CD4-positive, alpha-beta T cell treated with Interleukin-21 for 1 hour (primary cell): Measurements from ENCODE around the gene SLC25A38.
"Not testable (repeated sequence)": the region's sequence is repeated elsewhere in the genome, so short reads cannot be mapped to it uniquely, and the experiment has no call there.

Experiments
- DNase-seq: peaks from one replicate; pipeline ENCODE4 v3.0.0-alpha.2; 2020

Gene SLC25A38

GRCh38 chr3:39408493-39409372, 25.6 kb downstream of the SLC25A38 start:
- DNase-seq = peak; percentile 48

- no peak for DNase-seq
Measured at GRCh38 chr3:39409514-39410136, 26.5 kb downstream of the SLC25A38 start.

GRCh38 chr3:39410893-39411292, 27.7 kb downstream of the SLC25A38 start:
- DNase-seq = no peak

- no peak for DNase-seq
Measured at GRCh38 chr3:39412668-39413260, 29.6 kb downstream of the SLC25A38 start.

- no peak for DNase-seq
Measured at GRCh38 chr3:39413691-39414420, 30.7 kb downstream of the SLC25A38 start.

GRCh38 chr3:39414421-39414907, 31.3 kb downstream of the SLC25A38 start:
- DNase-seq = no peak

- DNase-seq = not testable (repeated sequence)
Measured at GRCh38 chr3:39415302-39415701, 32.1 kb downstream of the SLC25A38 start.

- no peak for DNase-seq
Measured at GRCh38 chr3:39415983-39416382, 32.8 kb downstream of the SLC25A38 start.

- not testable (repeated sequence) for DNase-seq
Measured at GRCh38 chr3:39416998-39417397, 33.8 kb downstream of the SLC25A38 start.

GRCh38 chr3:39418556-39419225, 35.5 kb downstream of the SLC25A38 start:
- DNase-seq = not testable (repeated sequence)

- DNase-seq = no peak
Measured at GRCh38 chr3:39419742-39420315, 36.7 kb downstream of the SLC25A38 start.

- DNase-seq = no peak
Measured at GRCh38 chr3:39420543-39420942, 37.4 kb downstream of the SLC25A38 start.

GRCh38 chr3:39423436-39423970, 40.3 kb downstream of the SLC25A38 start:
- DNase-seq = no peak

GRCh38 chr3:39426312-39426711, 43.1 kb downstream of the SLC25A38 start:
- DNase-seq = no peak

GRCh38 chr3:39427506-39427905, 44.3 kb downstream of the SLC25A38 start:
- DNase-seq = no peak

GRCh38 chr3:39428745-39429201, 45.6 kb downstream of the SLC25A38 start:
- no peak for DNase-seq

- no peak for DNase-seq
Measured at GRCh38 chr3:39429466-39429865, 46.3 kb downstream of the SLC25A38 start.

- no peak for DNase-seq
Measured at GRCh38 chr3:39432342-39432741, 49.2 kb downstream of the SLC25A38 start.

- no peak for DNase-seq
Measured at GRCh38 chr3:39433642-39434041, 50.5 kb downstream of the SLC25A38 start.

GRCh38 chr3:39434574-39434973, 51.4 kb downstream of the SLC25A38 start:
- DNase-seq = no peak

GRCh38 chr3:39435006-39435748, 52.0 kb downstream of the SLC25A38 start:
- DNase-seq = no peak
